ENCODE results near the gene LRRC8E.

Gene LRRC8E

DNA sequence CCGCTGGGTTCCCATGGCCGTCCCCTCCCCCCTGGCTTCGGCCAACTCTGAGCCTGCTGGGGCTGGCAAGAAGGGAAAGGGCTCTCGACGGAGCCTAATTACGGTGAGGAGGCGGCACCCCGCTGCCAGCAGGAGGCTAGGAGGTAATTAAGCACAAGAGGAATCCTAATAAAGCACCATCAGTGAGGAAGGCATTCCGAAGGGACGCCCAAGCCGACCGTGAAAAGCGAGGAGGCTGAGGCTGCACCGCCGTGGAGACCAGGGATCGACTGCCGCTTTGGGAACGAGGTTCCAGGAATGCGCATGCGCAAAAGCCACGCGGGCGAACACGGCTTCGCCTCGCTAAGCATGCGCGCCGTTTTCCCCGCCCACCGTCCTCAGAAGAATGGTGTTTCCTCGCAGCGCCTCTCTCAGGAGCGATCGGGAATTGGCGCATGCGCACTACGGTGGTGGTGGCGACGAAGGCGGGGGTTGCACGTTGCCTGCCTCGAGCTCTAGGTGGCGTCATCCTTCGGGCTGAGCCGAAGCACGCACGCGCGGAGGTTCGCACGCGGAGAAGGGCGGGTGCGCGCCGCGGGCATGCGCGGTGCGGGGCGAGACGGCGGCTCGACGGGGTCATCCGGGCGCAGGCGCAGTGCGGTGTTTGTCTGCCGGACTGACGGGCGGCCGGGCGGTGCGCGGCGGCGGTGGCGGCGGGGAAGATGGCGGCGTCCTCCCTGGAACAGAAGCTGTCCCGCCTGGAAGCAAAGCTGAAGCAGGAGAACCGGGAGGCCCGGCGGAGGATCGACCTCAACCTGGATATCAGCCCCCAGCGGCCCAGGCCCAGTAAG is 15.1 kb downstream of the LRRC8E start, which contains the start of gene MAP2K7:
TSS of gene MAP2K7 (plus strand) at position 634 of the 830 bp plus-strand sequence. CDS start at position 702, 68 bp downstream.
- DNase-seq = peak; percentile 100
- in situ Hi-C loops (cut with MboI; ENCODE audit: low pct_unique_long_range_greater_than_20kb, low sequenced_read_pairs) = no loop called here

DNA sequence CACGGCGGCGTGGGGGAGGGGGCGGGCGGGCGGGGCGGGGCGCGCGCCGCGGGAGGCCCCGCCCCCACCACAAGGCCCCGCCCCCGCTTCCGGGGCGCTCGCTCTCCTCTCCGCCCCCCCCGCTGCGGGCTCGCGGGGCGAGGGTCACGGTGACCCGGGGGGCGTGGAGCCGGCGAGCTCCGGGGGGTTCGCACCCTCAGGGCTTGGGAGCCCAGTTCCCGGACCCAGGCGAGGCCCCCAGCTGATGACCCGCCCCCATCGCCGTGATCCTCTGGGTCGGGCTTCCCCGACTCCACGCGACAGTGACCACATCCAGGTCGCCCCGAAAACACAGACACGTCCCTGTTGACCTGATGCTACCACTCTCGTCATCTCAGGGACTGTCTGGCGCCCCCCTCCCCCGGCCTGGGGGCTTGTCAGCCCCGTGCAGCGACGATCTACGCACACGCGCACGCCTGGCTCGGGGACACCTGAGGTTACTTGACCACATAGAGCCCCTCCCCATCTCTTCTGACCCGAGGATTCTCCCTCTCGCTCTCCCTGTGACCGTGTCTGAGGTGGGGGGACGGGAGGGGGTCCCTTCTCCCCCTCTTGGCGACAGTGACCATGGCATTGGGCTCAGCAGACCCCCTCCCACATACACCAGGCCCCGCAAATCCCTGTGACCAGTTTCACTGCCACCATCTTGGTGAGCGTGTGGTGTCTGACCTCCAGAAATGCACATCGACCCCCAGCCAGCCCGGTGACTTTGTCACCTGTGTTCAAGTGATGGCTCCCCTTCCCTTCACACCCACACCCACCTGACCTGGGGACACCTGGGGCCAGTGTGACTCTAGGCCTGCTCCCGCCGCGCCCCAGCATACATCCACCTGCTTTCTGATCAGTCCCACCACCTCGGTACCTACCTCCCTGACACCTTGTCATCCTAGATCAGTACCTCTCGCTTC is 16.0 kb downstream of the LRRC8E start:
- no peak for DNase-seq
- in situ Hi-C loops (cut with MboI; ENCODE audit: low pct_unique_long_range_greater_than_20kb, low sequenced_read_pairs) = no loop called here

DNA sequence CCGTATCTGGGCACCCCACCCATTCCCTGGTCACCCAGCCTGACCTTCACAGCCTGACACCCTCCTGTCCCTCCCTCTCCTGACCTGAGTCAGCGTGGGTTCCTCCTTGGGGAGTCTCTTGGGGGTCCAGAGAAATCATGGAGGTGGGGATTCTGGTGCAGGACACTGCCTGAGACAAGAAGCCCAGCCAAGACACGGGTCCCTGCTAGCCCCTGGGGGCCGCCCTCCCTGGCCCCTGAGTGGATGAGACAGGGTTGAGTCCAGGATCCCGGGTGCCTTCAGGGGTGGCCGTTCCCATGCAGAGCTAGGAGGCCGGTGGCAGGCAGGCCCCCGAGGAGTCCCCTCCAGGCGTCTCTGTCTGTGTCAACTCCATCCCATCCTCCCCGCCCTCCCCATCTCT is 17.0 kb downstream of the LRRC8E start:
- no peak for DNase-seq
- in situ Hi-C loops (cut with MboI; ENCODE audit: low pct_unique_long_range_greater_than_20kb, low sequenced_read_pairs) = no loop called here

DNA sequence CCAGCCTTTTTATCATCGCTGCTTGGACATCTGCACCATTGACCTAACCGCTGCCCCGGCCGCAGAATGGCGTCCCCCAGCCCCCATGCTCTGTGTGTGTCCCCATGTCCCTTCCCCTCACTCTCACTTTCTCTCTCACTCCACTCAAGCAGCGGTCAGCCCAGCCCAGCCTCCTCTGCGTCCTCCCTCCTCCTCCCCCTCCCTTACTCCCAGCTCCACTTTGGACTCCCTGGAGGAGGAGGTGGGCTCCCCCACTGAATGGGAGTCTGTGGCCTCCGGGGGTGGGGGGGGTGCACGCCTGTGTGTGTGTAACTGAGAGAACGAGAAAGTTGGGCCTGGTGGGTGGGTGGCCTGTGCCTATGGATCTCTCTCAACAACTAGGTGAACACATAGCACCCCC is 17.5 kb downstream of the LRRC8E start:
- no peak for DNase-seq
- in situ Hi-C loops (cut with MboI; ENCODE audit: low pct_unique_long_range_greater_than_20kb, low sequenced_read_pairs) = no loop called here

DNA sequence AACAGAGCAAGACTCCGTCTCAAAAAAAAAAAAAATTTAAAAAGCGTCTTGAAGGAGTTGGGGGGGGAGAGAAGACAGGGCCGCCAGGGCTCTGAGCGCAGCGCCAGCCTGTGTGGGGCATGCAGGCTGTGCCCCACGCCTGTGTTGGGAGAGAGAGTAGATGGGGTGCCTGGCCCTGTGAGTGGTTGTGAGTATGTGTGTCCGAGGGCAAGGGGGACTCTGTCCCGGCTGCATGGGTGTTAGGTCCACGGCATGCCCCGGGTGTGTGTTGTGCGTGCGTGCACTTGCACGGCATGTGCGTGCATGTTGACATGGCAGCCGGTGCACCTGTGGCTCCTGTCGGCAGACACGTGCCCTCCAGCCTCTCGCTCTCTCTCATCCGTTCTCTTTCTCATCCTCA is 18.8 kb downstream of the LRRC8E start:
- no peak for DNase-seq

DNA sequence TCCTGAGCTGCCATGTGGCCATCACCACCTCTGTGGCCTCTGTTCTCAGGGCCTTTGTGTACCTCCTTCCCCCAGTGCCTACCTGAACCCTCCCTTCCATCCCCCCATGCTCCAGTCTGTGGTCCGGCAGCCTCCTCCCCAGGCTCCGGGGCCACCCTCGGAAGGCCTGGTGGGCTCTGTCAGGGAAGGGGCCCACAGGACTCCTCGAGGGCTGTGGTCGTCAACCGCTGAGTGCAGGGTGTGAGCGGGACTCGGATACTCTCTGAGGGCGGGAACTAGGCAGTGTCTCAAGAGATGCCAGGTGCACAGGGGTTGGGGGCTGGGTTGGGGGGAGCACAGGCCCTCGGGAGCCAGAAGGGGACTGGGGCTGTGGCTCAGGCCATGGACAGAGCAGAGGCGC is 19.2 kb downstream of the LRRC8E start:
- in situ Hi-C loops (cut with MboI; ENCODE audit: low pct_unique_long_range_greater_than_20kb, low sequenced_read_pairs) = no loop called here
- no peak for DNase-seq

More for the DNA sequence above, 18.8 kb downstream of the LRRC8E start:
- in situ Hi-C loops (cut with MboI; ENCODE audit: low pct_unique_long_range_greater_than_20kb, low sequenced_read_pairs) = no loop called here

DNA sequence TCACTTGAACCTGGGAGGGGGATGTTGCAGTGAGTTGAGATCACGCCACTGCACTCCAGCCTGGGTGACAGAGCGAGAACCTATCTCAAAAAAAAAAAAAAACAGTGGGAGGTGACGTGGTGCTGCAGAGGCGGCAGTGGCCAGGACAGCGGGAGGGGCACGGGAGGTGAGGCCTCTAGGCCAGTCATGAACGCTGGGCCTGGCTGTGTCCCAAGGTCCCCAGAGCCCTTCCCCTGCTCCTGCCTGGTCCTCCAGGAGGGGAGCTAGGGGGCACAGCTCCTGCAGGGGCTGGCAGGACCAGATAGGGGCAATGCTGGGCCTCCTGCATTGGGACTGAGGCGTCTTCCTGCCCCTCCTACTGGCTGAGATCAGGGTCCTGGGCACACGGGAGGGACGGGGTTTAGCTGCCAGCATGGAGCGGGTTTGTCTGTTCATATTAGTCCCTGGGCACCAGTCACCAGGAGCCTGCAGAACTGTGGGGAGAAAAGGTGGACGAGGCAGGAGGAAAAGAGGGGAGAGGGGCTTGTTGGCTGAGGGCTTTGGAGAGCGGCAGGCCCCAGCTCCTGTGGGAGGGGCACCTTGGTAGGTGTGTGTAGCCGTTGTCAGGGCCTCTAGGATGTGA is 19.9 kb downstream of the LRRC8E start:
- in situ Hi-C loops (cut with MboI; ENCODE audit: low pct_unique_long_range_greater_than_20kb, low sequenced_read_pairs) = no loop called here

DNA sequence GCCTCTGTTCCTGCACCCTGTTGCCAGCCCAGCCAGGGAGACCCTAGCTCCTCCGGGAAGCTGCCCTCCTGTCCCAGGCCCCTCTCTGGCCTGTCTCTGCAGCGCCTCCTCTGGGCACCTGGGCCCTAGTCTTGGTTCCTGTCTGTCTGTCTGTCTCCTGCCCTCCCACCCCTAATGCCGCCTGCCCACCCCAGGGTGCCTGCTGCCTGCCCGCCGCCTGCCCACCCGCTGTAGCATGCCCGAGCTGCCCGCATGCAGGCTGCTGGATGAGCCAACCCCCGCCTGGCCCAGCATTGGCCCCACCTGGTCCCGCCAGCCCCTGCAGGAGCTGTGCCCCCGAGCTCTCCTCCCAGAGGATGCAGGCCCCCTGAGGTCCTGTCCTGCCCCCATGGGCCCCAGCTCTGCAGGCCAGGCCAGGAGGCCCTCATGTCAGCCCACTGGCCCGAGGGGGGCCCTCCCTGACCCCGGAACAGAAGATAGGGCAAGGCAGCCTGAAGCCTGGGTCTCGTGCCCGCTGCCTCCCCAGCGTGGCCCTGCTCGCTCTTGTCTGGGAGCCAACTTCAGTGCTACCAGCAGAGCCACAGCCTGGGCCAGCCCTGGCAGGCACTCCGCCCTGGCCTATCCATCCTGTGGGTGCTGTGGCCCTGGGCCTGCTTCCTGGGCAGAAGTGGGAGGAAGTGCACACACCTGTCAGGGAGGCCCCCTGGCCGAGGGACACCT is 20.6 kb downstream of the LRRC8E start:
- in situ Hi-C loops (cut with MboI; ENCODE audit: low pct_unique_long_range_greater_than_20kb, low sequenced_read_pairs) = no loop called here
- no peak for DNase-seq

More for the DNA sequence above, 19.9 kb downstream of the LRRC8E start:
- DNase-seq = no peak

DNA sequence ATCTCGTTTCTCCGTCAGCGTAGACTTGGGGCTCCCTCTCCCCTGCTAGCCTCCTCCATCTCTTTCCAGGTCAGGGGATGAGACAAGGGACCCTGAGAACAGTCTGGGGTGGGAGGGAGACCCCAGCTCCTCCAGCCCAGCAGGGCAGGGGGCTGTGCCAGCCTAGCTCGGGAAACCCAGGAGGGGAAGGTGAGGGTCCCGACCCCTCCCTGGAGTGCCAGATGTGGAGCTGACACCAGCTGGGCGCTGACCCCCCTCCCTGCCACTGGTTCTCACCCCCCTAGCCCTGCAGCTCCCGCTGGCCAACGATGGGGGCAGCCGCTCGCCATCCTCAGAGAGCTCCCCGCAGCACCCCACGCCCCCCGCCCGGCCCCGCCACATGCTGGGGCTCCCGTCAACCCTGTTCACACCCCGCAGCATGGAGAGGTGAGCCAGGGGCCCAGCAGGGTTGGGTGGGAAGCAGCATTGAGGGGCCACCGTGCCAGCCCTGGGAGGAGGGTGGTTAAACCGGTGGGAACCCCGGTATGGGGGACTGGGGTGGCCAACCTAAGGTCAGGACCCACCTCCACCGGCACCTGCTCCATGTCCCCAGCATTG is 21.3 kb downstream of the LRRC8E start:
- in situ Hi-C loops (cut with MboI; ENCODE audit: low pct_unique_long_range_greater_than_20kb, low sequenced_read_pairs) = no loop called here
- DNase-seq = no peak

DNA sequence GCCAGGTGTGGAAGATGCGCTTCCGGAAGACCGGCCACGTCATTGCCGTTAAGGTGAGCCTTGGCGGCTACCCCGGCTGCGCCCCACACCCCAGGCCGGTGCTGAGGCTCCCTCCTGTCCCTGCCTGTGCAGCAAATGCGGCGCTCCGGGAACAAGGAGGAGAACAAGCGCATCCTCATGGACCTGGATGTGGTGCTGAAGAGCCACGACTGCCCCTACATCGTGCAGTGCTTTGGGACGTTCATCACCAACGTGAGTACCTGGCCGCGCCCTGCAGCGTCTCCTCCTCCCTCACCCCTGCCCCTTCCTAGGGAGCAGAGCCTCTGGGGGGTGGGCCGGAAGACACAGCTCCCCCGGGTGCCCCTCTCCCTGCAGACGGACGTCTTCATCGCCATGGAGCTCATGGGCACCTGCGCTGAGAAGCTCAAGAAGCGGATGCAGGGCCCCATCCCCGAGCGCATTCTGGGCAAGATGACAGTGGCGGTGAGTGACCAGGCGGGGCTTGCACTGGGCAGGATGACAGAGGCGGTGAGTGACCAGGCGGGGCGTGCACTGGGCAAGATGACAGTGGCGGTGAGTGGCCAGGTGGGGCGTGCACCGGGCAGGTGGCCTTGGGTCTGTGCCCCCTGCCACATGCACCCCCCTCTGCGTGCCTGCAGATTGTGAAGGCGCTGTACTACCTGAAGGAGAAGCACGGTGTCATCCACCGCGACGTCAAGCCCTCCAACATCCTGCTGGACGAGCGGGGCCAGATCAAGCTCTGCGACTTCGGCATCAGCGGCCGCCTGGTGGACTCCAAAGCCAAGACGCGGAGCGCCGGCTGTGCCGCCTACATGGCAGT is 22.2 kb downstream of the LRRC8E start:
- in situ Hi-C loops (cut with MboI; ENCODE audit: low pct_unique_long_range_greater_than_20kb, low sequenced_read_pairs) = no loop called here
- DNase-seq = no peak

DNA sequence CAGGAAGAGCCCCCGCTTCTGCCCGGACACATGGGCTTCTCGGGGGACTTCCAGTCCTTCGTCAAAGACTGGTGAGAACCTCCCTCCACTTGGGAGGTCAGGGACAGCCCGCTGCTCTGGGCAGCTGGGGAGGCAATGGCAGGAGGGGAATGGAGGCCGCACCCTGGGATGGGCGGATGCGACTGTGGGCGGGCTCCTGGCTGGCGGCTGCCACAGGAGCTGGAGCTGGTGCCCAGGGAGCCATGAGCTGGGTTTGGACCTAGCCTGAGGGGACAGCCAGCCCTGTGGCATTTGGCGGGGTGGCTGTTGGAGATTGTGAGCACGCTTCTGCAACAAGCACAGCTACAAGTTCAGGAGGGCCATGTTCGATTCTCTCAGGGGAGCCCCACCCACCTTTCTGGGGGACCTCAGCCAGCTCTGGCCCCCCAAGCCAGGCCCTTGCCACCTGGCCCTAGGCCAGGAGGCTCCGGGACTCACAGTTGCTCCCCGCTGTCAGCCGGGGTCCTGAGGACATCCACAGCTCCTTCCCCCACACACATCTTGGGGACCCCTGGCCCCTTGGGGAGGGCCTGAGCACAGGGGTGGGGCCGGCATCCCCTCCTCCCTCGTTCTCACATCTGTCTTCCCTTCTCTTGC is 23.3 kb downstream of the LRRC8E start:
- in situ Hi-C loops (cut with MboI; ENCODE audit: low pct_unique_long_range_greater_than_20kb, low sequenced_read_pairs) = no loop called here
- no peak for DNase-seq

DNA sequence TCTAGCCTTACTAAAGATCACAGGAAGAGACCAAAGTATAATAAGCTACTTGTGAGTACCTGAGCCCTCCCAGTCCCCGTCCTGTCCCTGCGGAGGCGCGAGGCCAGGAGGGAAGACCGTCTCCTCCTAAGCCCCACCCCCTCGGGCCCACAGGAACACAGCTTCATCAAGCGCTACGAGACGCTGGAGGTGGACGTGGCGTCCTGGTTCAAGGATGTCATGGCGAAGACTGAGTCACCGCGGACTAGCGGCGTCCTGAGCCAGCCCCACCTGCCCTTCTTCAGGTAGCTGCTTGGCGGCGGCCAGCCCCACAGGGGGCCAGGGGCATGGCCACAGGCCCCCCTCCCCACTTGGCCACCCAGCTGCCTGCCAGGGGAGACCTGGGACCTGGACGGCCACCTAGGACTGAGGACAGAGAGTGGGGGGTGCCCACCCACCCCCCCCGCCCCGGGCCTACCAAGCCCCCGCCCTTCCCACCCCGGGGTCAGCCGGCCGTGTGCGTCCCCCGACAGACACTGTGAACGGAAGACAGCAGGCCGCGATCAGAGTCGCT is 23.9 kb downstream of the LRRC8E start:
- no peak for DNase-seq
- in situ Hi-C loops (cut with MboI; ENCODE audit: low pct_unique_long_range_greater_than_20kb, low sequenced_read_pairs) = no loop called here

DNA sequence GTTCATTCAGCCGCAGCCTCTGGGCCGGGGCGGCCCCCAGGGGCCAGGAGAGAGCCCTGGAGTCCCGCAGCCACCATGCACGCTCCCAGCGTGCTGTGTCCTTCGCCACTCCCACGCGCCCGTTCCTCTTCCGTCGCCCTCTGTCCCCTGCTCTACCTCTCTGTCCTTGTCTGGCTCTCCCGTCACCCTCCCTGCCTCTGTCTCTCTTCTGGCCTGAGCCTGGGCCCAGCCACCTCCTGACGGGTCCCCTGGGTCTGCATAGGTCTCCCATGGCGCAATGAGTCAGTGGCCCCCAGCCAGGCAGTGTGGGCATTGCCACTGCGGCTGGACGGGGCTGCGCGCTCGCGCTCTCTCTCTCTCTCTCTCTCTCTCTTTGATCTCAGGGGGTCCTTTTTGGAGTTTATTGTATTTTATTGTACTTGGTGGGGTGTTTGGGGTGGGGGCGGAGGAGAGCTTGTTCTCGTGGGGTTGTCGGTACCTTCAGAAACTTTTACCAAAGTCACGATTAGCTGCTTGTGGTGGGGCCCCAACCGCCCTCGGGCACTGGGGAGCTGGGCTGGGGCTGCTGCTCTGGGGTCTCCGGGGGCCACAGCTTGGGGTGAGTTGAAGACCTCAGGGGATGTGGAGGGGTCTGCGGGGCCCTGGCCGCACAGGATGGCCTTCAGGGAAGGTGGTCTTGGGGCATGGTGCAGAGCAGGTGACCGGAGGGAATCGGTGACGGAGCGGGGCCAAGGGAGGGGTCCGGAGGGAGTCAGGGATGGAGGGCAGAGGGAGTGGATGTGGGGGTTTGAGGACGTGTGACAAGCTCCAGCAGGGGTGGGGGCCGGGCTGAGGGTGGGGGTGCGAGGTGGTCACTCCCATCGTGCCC is 24.6 kb downstream of the LRRC8E start:
- no peak for DNase-seq
- in situ Hi-C loops (cut with MboI; ENCODE audit: low pct_unique_long_range_greater_than_20kb, low sequenced_read_pairs) = no loop called here

DNA sequence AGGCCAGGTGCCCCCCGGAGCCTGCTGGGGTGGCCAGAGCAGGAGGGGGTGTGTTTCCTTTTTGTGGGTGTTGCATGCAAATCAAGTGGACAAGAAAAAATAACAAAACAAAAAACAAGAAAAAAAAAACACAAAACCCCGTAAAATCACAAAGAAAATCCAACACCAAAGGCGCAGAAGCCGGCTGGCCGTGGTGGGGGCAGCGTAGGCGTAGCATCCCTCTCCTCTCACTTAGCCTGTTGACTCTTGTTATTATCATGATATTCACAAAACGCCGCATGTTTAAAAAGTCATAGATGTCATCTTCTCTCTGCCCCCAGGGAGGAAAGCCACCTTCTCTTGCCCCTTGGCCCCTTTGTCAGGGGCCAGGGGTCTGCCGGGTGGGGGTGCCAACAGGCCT is 25.3 kb downstream of the LRRC8E start:
- DNase-seq = no peak
- in situ Hi-C loops (cut with MboI; ENCODE audit: low pct_unique_long_range_greater_than_20kb, low sequenced_read_pairs) = no loop called here

DNA sequence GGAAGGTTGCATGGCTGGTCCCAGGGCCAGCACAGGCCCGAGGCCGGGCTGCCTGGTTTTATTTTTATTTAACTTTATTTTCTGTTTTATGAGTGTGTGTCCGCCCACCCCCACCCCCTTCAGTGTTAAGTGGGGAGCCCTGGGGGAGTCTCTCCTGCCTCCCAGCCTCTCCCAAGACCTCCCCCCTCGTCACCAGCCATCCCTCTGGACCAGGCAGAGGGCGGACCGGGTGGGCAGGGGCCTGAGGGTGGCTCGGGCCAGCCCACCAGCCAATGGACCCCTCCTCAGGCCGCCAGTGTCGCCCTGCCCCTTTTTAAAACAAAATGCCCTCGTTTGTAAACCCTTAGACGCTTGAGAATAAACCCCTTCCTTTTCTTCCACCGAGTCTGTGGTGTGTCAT is 25.8 kb downstream of the LRRC8E start:
- in situ Hi-C loops (cut with MboI; ENCODE audit: low pct_unique_long_range_greater_than_20kb, low sequenced_read_pairs) = no loop called here

DNA sequence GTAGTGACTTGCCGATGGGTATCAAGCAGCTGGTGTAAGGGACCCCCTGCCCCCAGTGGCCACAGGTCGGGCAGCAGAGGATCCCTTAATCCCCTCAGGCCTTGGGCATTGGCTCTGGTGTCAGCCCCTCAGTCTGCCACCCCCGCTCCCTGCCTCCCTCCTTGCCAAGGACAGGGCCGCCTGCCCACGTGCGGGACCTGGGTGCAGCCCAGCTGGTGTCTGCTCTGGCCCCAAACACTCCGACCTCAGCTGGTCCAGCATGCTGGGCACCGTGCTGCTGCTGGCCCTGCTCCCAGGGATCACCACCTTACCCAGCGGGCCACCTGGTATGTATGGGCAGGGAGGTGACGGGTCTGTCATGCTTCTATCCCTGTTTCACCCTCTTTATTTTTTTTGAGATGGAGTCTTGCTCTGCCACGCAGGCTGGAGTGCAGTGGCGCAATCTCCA is 26.3 kb downstream of the LRRC8E start, which contains the start of gene TGFBR3L:
TSS of gene TGFBR3L (plus strand) at position 233 of the 448 bp plus-strand sequence.
- in situ Hi-C loops (cut with MboI; ENCODE audit: low pct_unique_long_range_greater_than_20kb, low sequenced_read_pairs) = no loop called here

More for the DNA sequence above, 25.8 kb downstream of the LRRC8E start:
- no peak for DNase-seq

More for the DNA sequence above, 26.3 kb downstream of the LRRC8E start, which contains the start of gene TGFBR3L:
- no peak for DNase-seq

Data from KBM-7 (cell line).